K562 (cell line): ENCODE measurements around the gene PRKACG. TPM values are rescaled to one million over a fixed set of nuclear protein-coding genes. Genes with fewer than 3 reads are reported as not detected.
A peak's percentile ranks its signal among the peaks of the same experiment; 100 is the strongest.

Experiments
- ATAC-seq: fragments of 200-7000 bp; cut with Tn5 transposase; 3 replicates; pipeline ENCODE4 v1.9.1; 2020; ENCODE audit warnings: moderate library complexity
- BruUV-seq: library from RNA; stranded (reverse); fragments of 400-500 nt; replicated peaks from 2 replicates; lab custom pipeline; 2021; lab: Mats Ljungman, UMichigan
- CTCF ChIA-PET: fragments of 300-600 bp; formaldehyde crosslinking; extraction: SDS; loops from one replicate; lab custom pipeline; 2021; ENCODE audit warnings: low intra/inter-chr PET ratio; lab: Yijun Ruan, JAX
- POLR2A ChIA-PET: fragments of 300-600, 350-650 bp; sonication (Branson Sonifier 250); formaldehyde crosslinking; extraction: SDS; loops from one replicate; lab custom pipeline; 2021; ENCODE audit warnings: antibody characterized with exemption, inconsistent platforms; lab: Yijun Ruan, JAX
- DNase-seq, 4 experiments: peaks; one replicate each; pipeline versions ENCODE4 v3.0.0 to v3.0.0-alpha.2; 2011 to 2018; ENCODE audit warnings: low spot score in 3 of 4, mixed read lengths in 3 of 4; ENCODE audit errors: extremely low read depth in 1 of 4
- FAIRE-seq: peaks from 2 replicates; lab custom pipeline; 2011; peaks lifted over from hg19 to GRCh38; lab: Jason Lieb, UNC
- H2AFZ ChIP-seq: 2 replicates; pipeline ENCODE4 v1.6.0; 2011; ENCODE audit warnings: low read depth, low read length, control low read depth, inconsistent platforms
- H3K27ac ChIP-seq: fragments of 200-600 bp; 3 replicates; pipeline ENCODE4 v1.8.0; 2011; ENCODE audit warnings: low read depth, mild to moderate bottlenecking, control low read depth, inconsistent platforms, low read length, moderate library complexity, mixed read lengths; ENCODE audit errors: extremely low read depth
- H3K27me3 ChIP-seq, 2 experiments: fragments of 300-600 bp in 1 of 2; 2 replicates in 1 of 2; 3 replicates in 1 of 2; pipeline versions ENCODE4 v1.6.0 to v1.8.0; 2011; ENCODE audit warnings: inconsistent platforms in 2 of 2, low read length in 2 of 2, mild to moderate bottlenecking in 1 of 2, mixed read lengths in 1 of 2, moderate library complexity in 1 of 2; ENCODE audit not compliant: control insufficient read depth in 2 of 2, insufficient read depth in 2 of 2
- H3K36me3 ChIP-seq: fragments of 300-600 bp; 3 replicates; pipeline ENCODE4 v1.8.0; 2011; ENCODE audit warnings: mild to moderate bottlenecking, low read length, inconsistent platforms; ENCODE audit not compliant: control insufficient read depth, insufficient read depth
- H3K4me1 ChIP-seq, 2 experiments: fragments of 200-600 bp in 1 of 2; replicated peaks in 1 of 2; 2 replicates in 1 of 2; 3 replicates in 1 of 2; pipeline versions ENCODE4 v1.5.1 to v1.8.0; 2011; ENCODE audit warnings: inconsistent platforms in 2 of 2, low read length in 2 of 2, mild to moderate bottlenecking in 1 of 2, mixed read lengths in 1 of 2, moderate library complexity in 1 of 2; ENCODE audit not compliant: control insufficient read depth in 2 of 2, insufficient read depth in 2 of 2
- H3K4me2 ChIP-seq: 2 replicates; pipeline ENCODE4 v1.6.1; 2011; ENCODE audit warnings: low read length, control low read depth, inconsistent platforms, mixed read lengths; ENCODE audit not compliant: insufficient read depth
- H3K4me3 ChIP-seq: fragments of 200-600 bp; sonication (generic), shearing (Covaris generic); 2 replicates; pipeline ENCODE4 v1.5.1; 2016; ENCODE audit warnings: control low read depth, inconsistent platforms
- H3K79me2 ChIP-seq: fragments of 200-600 bp; 3 replicates; pipeline ENCODE4 v1.8.0; 2011; ENCODE audit warnings: low read length, inconsistent platforms; ENCODE audit not compliant: control insufficient read depth, insufficient read depth
- H3K9ac ChIP-seq, 2 experiments: 2 replicates each; pipeline versions ENCODE4 v1.6.0 to v1.6.1; 2011; ENCODE audit warnings: low read depth in 2 of 2, low read length in 2 of 2, control low read depth in 1 of 2, inconsistent platforms in 1 of 2, mild to moderate bottlenecking in 1 of 2, mixed read lengths in 1 of 2; ENCODE audit not compliant: insufficient read depth in 1 of 2
- H3K9me1 ChIP-seq: one replicate; pipeline ENCODE4 v1.6.0; 2011; ENCODE audit warnings: inconsistent platforms, mild to moderate bottlenecking, low read length, moderate library complexity; ENCODE audit not compliant: control insufficient read depth, insufficient read depth
- H3K9me3 ChIP-seq: replicated peaks from 2 replicates; pipeline ENCODE4 v1.5.1; 2011; ENCODE audit warnings: low read depth, low read length, inconsistent platforms; ENCODE audit not compliant: control insufficient read depth, insufficient read depth
- H4K20me1 ChIP-seq: replicated peaks from 2 replicates; pipeline ENCODE4 v1.6.1; 2011; ENCODE audit warnings: low read length, inconsistent platforms, mixed read lengths; ENCODE audit not compliant: control insufficient read depth, insufficient read depth
- ADNP ChIP-seq: fragments of 200-800 bp; sonication (Bioruptor generic); IDR thresholded peaks from 2 replicates; pipeline ENCODE4 v1.6.1; 2016; ENCODE audit warnings: missing genetic modification characterization, missing compliant biosample characterization
- ARID3B ChIP-seq: fragments of 250-450 bp; sonication (Bioruptor Pico); IDR thresholded peaks from 2 replicates; pipeline ENCODE4 v1.4.0; 2020; ENCODE audit warnings: borderline replicate concordance
- ESRRA ChIP-seq: fragments of 450-650 bp; IDR thresholded peaks from 2 replicates; pipeline ENCODE4 v1.6.1; 2014; ENCODE audit warnings: low read depth, mild to moderate bottlenecking, moderate library complexity, borderline replicate concordance
- NFE2L1 ChIP-seq: fragments of 450-650 bp; IDR thresholded peaks from 2 replicates; pipeline ENCODE4 v1.6.1; 2016; ENCODE audit warnings: missing genetic modification characterization, low read depth, mild to moderate bottlenecking, missing compliant biosample characterization, moderate library complexity, borderline replicate concordance
- NR2C1 ChIP-seq, 2 experiments: fragments of 450-650 bp; IDR thresholded peaks; 2 replicates each; pipeline ENCODE4 v1.6.1; 2017; ENCODE audit warnings: mild to moderate bottlenecking in 2 of 2, antibody characterized with exemption in 1 of 2, inconsistent platforms in 1 of 2, missing compliant biosample characterization in 1 of 2, missing genetic modification characterization in 1 of 2
- RUNX1 ChIP-seq: sonication (generic); IDR thresholded peaks from 2 replicates; pipeline ENCODE4 v1.6.1; 2016; ENCODE audit warnings: antibody characterized with exemption, low read depth
- TRIM25 ChIP-seq: fragments of 450-650 bp; IDR thresholded peaks from 2 replicates; pipeline ENCODE4 v1.7.0; 2016; ENCODE audit warnings: borderline replicate concordance
- ZEB2 ChIP-seq: fragments of 450-650 bp; IDR thresholded peaks from 2 replicates; pipeline ENCODE4 v1.6.1; 2016
- ZFP1 ChIP-seq: fragments of 450-650 bp; formaldehyde crosslinking; IDR thresholded peaks from 2 replicates; pipeline ENCODE4 v1.4.0; 2020; ENCODE audit warnings: mild to moderate bottlenecking, mixed read lengths
- ZNF121 ChIP-seq: sonication (generic); formaldehyde crosslinking; conservative IDR thresholded peaks from 2 replicates; pipeline ENCODE4 v1.8.0; 2022; ENCODE audit warnings: missing genetic modification reagents
- ZNF232 ChIP-seq: sonication (generic); formaldehyde crosslinking; IDR thresholded peaks from 2 replicates; pipeline ENCODE4 v1.8.0; 2022; ENCODE audit warnings: mild to moderate bottlenecking, missing genetic modification reagents
- ZNF253 ChIP-seq: fragments of 250-450 bp; sonication (Bioruptor Pico); conservative IDR thresholded peaks from 2 replicates; pipeline ENCODE4 v1.6.1; 2021; ENCODE audit warnings: mild to moderate bottlenecking
- ZNF551 ChIP-seq: fragments of 250-450 bp; sonication (Bioruptor Pico); IDR thresholded peaks from 2 replicates; pipeline ENCODE4 v1.5.0; 2021; ENCODE audit warnings: mild to moderate bottlenecking, moderate library complexity
- ZNF740 ChIP-seq, 3 experiments: fragments of 200-800 bp in 1 of 3; sonication (Bioruptor generic) in 1 of 3; sonication (generic) in 1 of 3; formaldehyde crosslinking in 1 of 3; IDR thresholded peaks; 2 replicates each; pipeline versions ENCODE4 v1.6.1 to v1.8.0; 2016 to 2022; ENCODE audit warnings: mild to moderate bottlenecking in 2 of 3, missing compliant biosample characterization in 2 of 3, missing genetic modification characterization in 2 of 3, missing genetic modification reagents in 1 of 3
- WGBS: fragments of 100-300 bp; shearing (Covaris generic); methylation state at CpG from one replicate; pipeline ENCODE4 v1.1.6; 2016; ENCODE audit warnings: low coverage, mixed read lengths; ENCODE audit not compliant: insufficient coverage; ENCODE audit errors: missing lambda C conversion rate; 5-methylcytosine and 5-hydroxymethylcytosine counted together
- in situ Hi-C: fragments of 300-500 bp; cut with MboI; formaldehyde crosslinking; loops from 4 replicates; pipeline ENCODE4 v1.15.0; 2018; ENCODE audit warnings: inconsistent platforms, mixed read lengths
- intact Hi-C: fragments of 100-400 bp; cut with micrococcal nuclease; formaldehyde crosslinking; loops from 2 replicates; pipeline ENCODE4 v1.14.2; 2022
- polyA plus RNA-seq, 8 experiments: library from polyadenylated mRNA; depleted of rRNA in 4 of 8; stranded (reverse) in 5 of 8; unstranded in 3 of 8; fragments of >200 nt; fragmentation: Nextera tagmentation in 2 of 8; fragmentation: Illumina TruSeq in 1 of 8; extraction: Ambion mirVana in 2 of 8; extraction: Trizol in 1 of 8; gene quantifications; 2 replicates each; pipeline versions ENCODE4 v1.2.1 to v1.2.3, GENCODE V29; 2011 to 2014; ENCODE audit warnings: inconsistent platforms in 1 of 8, missing spikeins in 1 of 8
- total RNA-seq, 7 experiments: library from RNA; depleted of rRNA in 6 of 7; stranded (reverse); fragments of >200 nt in 6 of 7; fragmentation: Illumina TruSeq in 2 of 7; extraction: Trizol in 2 of 7; gene quantifications; 2 replicates each; pipeline versions ENCODE4 v1.2.1 to v1.2.3, GENCODE V29; 2011 to 2021; ENCODE audit warnings: low replicate concordance in 1 of 7

PRKACG gene
- total and polyA plus RNA-seq, 9 of the 15 experiments (the other 6 are each of a cell fraction or from before 2014, with no cell fraction given), result not detected

GRCh38 chr9:69016191-69017096 is 2.5 kb upstream of the PRKACG start:
- no TSS peak for BruUV-seq
- no peaks in the 10 kb centered on the region for H4K20me1 ChIP-seq
- H3K79me2 ChIP-seq, result no peaks in the 10 kb centered on the region
- ATAC-seq (no peak), FAIRE-seq (no peak), DNase-seq (no peak)
- no peaks in the 10 kb centered on the region for H3K9me1 ChIP-seq
- TF ChIP-seq RUNX1, result no peak
- TF ChIP-seq ESRRA, result no peak
- TF ChIP-seq ADNP, result no peak
- TF ChIP-seq NFE2L1 (tag), result no peak
- no peak for TF ChIP-seq ZNF740 (CRISPR knock-in tag; IDR thresholded peaks at IDR 0.05)
- no peak for TF ChIP-seq ZNF740 (tag; IDR thresholded peaks at IDR 0.05)
- no peak for TF ChIP-seq NR2C1 (IDR thresholded peaks at IDR 0.05)
- no peak for TF ChIP-seq NR2C1 (tag; IDR thresholded peaks at IDR 0.05)
- TF ChIP-seq ZNF121 (CRISPR knock-in tag), result no peak
- no peak for TF ChIP-seq ZNF232 (CRISPR knock-in tag)
- no peak for TF ChIP-seq ZFP1 (CRISPR knock-in tag)
- no peak for TF ChIP-seq ZNF253 (CRISPR knock-in tag)
- no peak for TF ChIP-seq ZNF551
- TF ChIP-seq ZEB2, result no peak
- no peak for TF ChIP-seq ARID3B (CRISPR knock-in tag)
- TF ChIP-seq TRIM25, result no peak
- intact Hi-C loops (no loop called here), in situ Hi-C loops (no loop called here)
- no peak overlapping the region for H3K4me3 ChIP-seq
- peaks cover 11 to 29% of the 10 kb centered on the region in 2 experiments for H3K4me1 ChIP-seq
- CTCF ChIA-PET, result no interaction called here
- POLR2A ChIA-PET, result no interaction called here
- 74% methylated on average over 5 of the region's 5 CpGs for WGBS
- no peaks in the 10 kb centered on the region for H3K27me3 ChIP-seq
- H3K9ac ChIP-seq, result no peak overlapping the region
- peaks cover 10% of the 10 kb centered on the region for H3K9me3 ChIP-seq
- H3K27ac ChIP-seq, result no peak overlapping the region
- no peaks in the 10 kb centered on the region for H3K36me3 ChIP-seq
- no peak overlapping the region for H3K4me2 ChIP-seq
- peak overlapping the region; percentile 34 for H2AFZ ChIP-seq
